ENCODE results near the gene FAM9C.

DNA sequence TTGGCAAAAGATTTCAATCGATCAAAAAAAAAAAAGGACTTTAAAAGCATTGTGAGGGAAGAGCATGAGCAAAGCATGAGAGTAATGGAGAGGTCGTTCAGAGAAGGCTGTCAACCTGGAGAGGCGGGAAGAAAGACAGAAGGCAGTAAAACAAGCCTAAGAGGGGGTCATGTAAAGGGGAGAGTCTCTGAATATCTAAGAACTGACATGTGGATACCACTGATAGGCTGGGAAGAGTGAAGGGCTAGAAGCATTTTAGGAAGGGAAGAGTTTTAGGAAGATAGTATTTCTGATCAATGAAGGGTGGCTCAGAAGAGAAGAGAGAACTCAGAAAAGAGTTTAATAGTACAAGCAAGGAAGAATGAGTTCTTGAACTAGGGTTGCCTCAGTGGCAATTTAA is 7.5 kb downstream of the FAM9C start:
- TF ChIP-seq EZH2phosphoT487 (IDR thresholded peaks at IDR 0.05; ENCODE audit: insufficient read depth, low read depth) (no peak), EZH2 (IDR thresholded peaks at IDR 0.05; ENCODE audit: insufficient read depth, poor library complexity, severe bottlenecking) (no peak)
